ENCODE measurements around the gene RNASE7.

DNA sequence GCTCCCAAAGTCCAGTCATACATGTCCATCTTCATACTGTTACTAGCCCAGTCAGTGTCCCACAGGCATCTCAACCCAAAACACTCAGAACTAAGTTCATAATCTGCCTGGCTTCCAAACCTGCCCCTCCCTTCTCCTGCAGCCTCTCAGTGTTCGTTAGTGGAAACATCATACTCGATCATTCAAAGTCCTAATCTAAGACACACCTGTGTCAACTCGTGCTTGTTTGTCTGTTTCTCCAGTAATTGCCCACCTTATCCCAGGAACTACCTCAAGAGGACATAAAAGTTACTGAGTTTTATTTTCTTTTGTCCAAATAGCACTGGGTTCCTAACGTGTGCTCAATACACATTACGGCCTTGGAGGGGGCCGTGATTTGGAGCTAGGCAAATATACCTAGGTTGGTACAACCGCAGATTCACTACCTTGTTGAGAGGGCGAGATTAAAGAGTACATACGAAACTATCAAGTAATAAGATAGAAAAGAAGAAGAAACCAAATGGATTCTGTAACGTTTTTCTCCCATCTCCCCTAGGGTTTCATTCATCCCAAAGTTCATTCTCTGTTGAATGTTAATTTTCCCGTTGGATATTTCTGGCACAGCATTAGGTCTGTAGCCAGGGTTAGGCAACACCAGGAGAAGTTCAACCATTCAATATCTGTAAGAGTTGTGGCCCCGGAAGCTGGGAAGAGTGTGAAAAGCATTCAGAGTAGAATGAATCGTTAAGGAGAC, 18.6 kb downstream of the RNASE7 start:
- TF ChIP-seq, protein P1, sequence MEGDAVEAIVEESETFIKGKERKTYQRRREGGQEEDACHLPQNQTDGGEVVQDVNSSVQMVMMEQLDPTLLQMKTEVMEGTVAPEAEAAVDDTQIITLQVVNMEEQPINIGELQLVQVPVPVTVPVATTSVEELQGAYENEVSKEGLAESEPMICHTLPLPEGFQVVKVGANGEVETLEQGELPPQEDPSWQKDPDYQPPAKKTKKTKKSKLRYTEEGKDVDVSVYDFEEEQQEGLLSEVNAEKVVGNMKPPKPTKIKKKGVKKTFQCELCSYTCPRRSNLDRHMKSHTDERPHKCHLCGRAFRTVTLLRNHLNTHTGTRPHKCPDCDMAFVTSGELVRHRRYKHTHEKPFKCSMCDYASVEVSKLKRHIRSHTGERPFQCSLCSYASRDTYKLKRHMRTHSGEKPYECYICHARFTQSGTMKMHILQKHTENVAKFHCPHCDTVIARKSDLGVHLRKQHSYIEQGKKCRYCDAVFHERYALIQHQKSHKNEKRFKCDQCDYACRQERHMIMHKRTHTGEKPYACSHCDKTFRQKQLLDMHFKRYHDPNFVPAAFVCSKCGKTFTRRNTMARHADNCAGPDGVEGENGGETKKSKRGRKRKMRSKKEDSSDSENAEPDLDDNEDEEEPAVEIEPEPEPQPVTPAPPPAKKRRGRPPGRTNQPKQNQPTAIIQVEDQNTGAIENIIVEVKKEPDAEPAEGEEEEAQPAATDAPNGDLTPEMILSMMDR (IDR thresholded peaks at IDR 0.05; ENCODE audit: low read depth, low read length, poor library complexity, severe bottlenecking) = no peak
- TF ChIP-seq EZH2phosphoT487 (IDR thresholded peaks at IDR 0.05; ENCODE audit: borderline replicate concordance, low read length) = no peak

Measured in DOHH2 (cell line).